ENCODE measurements around the gene METTL16.

The METTL16 gene

GRCh38 chr17:2368359-2368758 lies 143.3 kb downstream of the METTL16 start:
- peaks cover 7% of the 10 kb centered on the region; the same call in 1 of the 2 replicates for H3K4me1 ChIP-seq (ENCODE audit: control insufficient read depth, insufficient read depth, low read length)
- no peaks in the 10 kb centered on the region for H3K27me3 ChIP-seq (ENCODE audit: control insufficient read depth, insufficient read depth, low read length)
- no peak overlapping the region for H3K27ac ChIP-seq (ENCODE audit: low read depth, low read length)
- H3K9ac ChIP-seq (ENCODE audit: low read length): no peak overlapping the region
- H3K4me3 ChIP-seq (ENCODE audit: low read depth, low read length): no peak overlapping the region
- no peaks in the 10 kb centered on the region for H3K9me3 ChIP-seq (ENCODE audit: control insufficient read depth, insufficient read depth, low read depth, low read length)
- H3K36me3 ChIP-seq (ENCODE audit: control insufficient read depth, insufficient read depth, low read length): peaks cover 51% of the 10 kb centered on the region

- H3K27ac ChIP-seq (ENCODE audit: low read depth, low read length): no peak overlapping the region
- peaks cover 51% of the 10 kb centered on the region for H3K36me3 ChIP-seq (ENCODE audit: control insufficient read depth, insufficient read depth, low read length)
- no peaks in the 10 kb centered on the region for H3K9me3 ChIP-seq (ENCODE audit: control insufficient read depth, insufficient read depth, low read depth, low read length)
- no peak overlapping the region for H3K4me3 ChIP-seq (ENCODE audit: low read depth, low read length)
- H3K27me3 ChIP-seq (ENCODE audit: control insufficient read depth, insufficient read depth, low read length): no peaks in the 10 kb centered on the region
- peaks cover 7% of the 10 kb centered on the region; the same call in 1 of the 2 replicates for H3K4me1 ChIP-seq (ENCODE audit: control insufficient read depth, insufficient read depth, low read length)
- H3K9ac ChIP-seq (ENCODE audit: low read length): no peak overlapping the region
These were observed 144.8 kb downstream of the METTL16 start for GRCh38 chr17:2366747-2367494.
